Endothelial cell of umbilical vein (primary cell): ENCODE results near the gene ADPRH. TPM values are rescaled to one million over a fixed set of nuclear protein-coding genes. Genes with fewer than 3 reads are reported as not detected.

Source experiments
- BruUV-seq: library from RNA; stranded (reverse); fragments of 400-500 nt; replicated peaks from 2 replicates; lab custom pipeline; 2021; lab: Mats Ljungman, UMichigan
- CTCF ChIA-PET: fragments of 300-600, 350-600 bp; sonication (Branson Sonifier 250); formaldehyde crosslinking; loops from one replicate; lab custom pipeline; 2021; ENCODE audit warnings: antibody characterized with exemption, inconsistent platforms; lab: Charles Lee
- POLR2A ChIA-PET: fragments of 300-600, 350-600 bp; sonication (Branson Sonifier 250); formaldehyde crosslinking; loops from one replicate; lab custom pipeline; 2021; ENCODE audit warnings: antibody characterized with exemption, inconsistent platforms; lab: Charles Lee
- DNase-seq: peaks from one replicate; pipeline ENCODE4 v3.0.0-alpha.2; 2011; ENCODE audit warnings: low read depth, low spot score
- FAIRE-seq: peaks from 2 replicates; lab custom pipeline; 2011; peaks lifted over from hg19 to GRCh38; lab: Jason Lieb, UNC
- H2AFZ ChIP-seq: 2 replicates; pipeline ENCODE4 v1.6.0; 2012; ENCODE audit warnings: low read depth, low read length, control low read depth, inconsistent platforms
- H3K27ac ChIP-seq: 2 replicates; pipeline ENCODE4 v1.5.1; 2011; ENCODE audit warnings: low read depth, mild to moderate bottlenecking, control low read depth, low read length, moderate library complexity; ENCODE audit not compliant: insufficient read depth
- H3K27me3 ChIP-seq, 2 experiments: 2 replicates each; pipeline versions ENCODE4 v1.6.0 to v1.6.1; 2011; ENCODE audit warnings: low read length in 2 of 2, mixed read lengths in 1 of 2; ENCODE audit not compliant: control insufficient read depth in 2 of 2, insufficient read depth in 2 of 2
- H3K36me3 ChIP-seq, 2 experiments: 2 replicates in 1 of 2; 3 replicates in 1 of 2; pipeline ENCODE4 v1.5.1; 2011; ENCODE audit warnings: low read length in 2 of 2, mild to moderate bottlenecking in 1 of 2, moderate library complexity in 1 of 2; ENCODE audit not compliant: control insufficient read depth in 2 of 2, insufficient read depth in 2 of 2; ENCODE audit errors: extremely low read depth in 1 of 2
- H3K4me1 ChIP-seq: 3 replicates; pipeline ENCODE4 v1.5.1; 2011; ENCODE audit warnings: mild to moderate bottlenecking, low read length; ENCODE audit not compliant: control insufficient read depth, insufficient read depth; ENCODE audit errors: extremely low read depth
- H3K4me2 ChIP-seq: 2 replicates; pipeline ENCODE4 v1.6.1; 2011; ENCODE audit warnings: low read length, control low read depth, mixed read lengths; ENCODE audit not compliant: insufficient read depth
- H3K4me3 ChIP-seq, 3 experiments: fragments of 200-600 bp in 1 of 3; sonication (generic), shearing (Covaris generic) in 1 of 3; replicated peaks in 1 of 3; 2 replicates each; pipeline ENCODE4 v1.5.1; 2011 to 2016; ENCODE audit warnings: control low read depth in 3 of 3, low read length in 3 of 3, mild to moderate bottlenecking in 2 of 3, inconsistent platforms in 1 of 3, low read depth in 1 of 3, moderate library complexity in 1 of 3; ENCODE audit not compliant: insufficient read depth in 1 of 3
- H3K79me2 ChIP-seq: 2 replicates; pipeline ENCODE4 v1.6.0; 2012; ENCODE audit warnings: low read length, inconsistent platforms; ENCODE audit not compliant: control insufficient read depth, insufficient read depth
- H3K9ac ChIP-seq: replicated peaks from 2 replicates; pipeline ENCODE3; 2011; ENCODE audit warnings: low read length, control low read depth; ENCODE audit not compliant: insufficient read depth; ENCODE audit errors: extremely low read depth
- H3K9me1 ChIP-seq: replicated peaks from 3 replicates; pipeline ENCODE4 v1.6.0; 2011; ENCODE audit warnings: mild to moderate bottlenecking, low read length; ENCODE audit not compliant: control insufficient read depth, insufficient read depth; ENCODE audit errors: extremely low read depth
- H3K9me3 ChIP-seq: replicated peaks from 2 replicates; pipeline ENCODE4 v1.5.1; 2012; ENCODE audit warnings: low read length, inconsistent platforms; ENCODE audit not compliant: control insufficient read depth, insufficient read depth
- H4K20me1 ChIP-seq: replicated peaks from 2 replicates; pipeline ENCODE3; 2011; ENCODE audit warnings: mild to moderate bottlenecking, low read length; ENCODE audit not compliant: control insufficient read depth, insufficient read depth; ENCODE audit errors: extremely low read depth
- CTCF ChIP-seq, 2 donors: IDR thresholded peaks; 1 replicate in 1 of 2; 2 replicates in 1 of 2; pipeline ENCODE4 v1.5.1; 2011; ENCODE audit warnings: low read length in 2 of 2, mild to moderate bottlenecking in 2 of 2, moderate library complexity in 2 of 2, control low read depth in 1 of 2, inconsistent platforms in 1 of 2, low read depth in 1 of 2; ENCODE audit not compliant: insufficient read depth in 1 of 2; ENCODE audit errors: extremely low read depth in 1 of 2
- EZH2 ChIP-seq: IDR thresholded peaks from 2 replicates; pipeline ENCODE4 v1.6.1; 2012; ENCODE audit warnings: borderline replicate concordance, low read depth, mild to moderate bottlenecking, moderate library complexity, low read length, inconsistent platforms; ENCODE audit not compliant: severe bottlenecking
- FOS ChIP-seq: IDR thresholded peaks from 2 replicates; pipeline ENCODE4 v1.6.1; 2011; ENCODE audit warnings: mild to moderate bottlenecking, low read length, moderate library complexity, borderline replicate concordance; ENCODE audit not compliant: insufficient read depth
- GATA2 ChIP-seq: IDR thresholded peaks from 2 replicates; pipeline ENCODE4 v1.7.0; 2011; ENCODE audit warnings: low read depth, mild to moderate bottlenecking, moderate library complexity, mixed read lengths, low read length; ENCODE audit not compliant: insufficient read length, insufficient read depth
- JUN ChIP-seq: IDR thresholded peaks from 2 replicates; pipeline ENCODE4 v1.6.1; 2011; ENCODE audit warnings: borderline replicate concordance, low read depth; ENCODE audit not compliant: insufficient read length, insufficient read depth
- MAX ChIP-seq: IDR thresholded peaks from 2 replicates; pipeline ENCODE4 v1.6.1; 2011; ENCODE audit not compliant: insufficient read depth, insufficient read length
- MYC ChIP-seq: IDR thresholded peaks from one replicate; pipeline ENCODE4 v1.6.1; 2011; ENCODE audit warnings: mild to moderate bottlenecking, low read depth, low read length
- POLR2A ChIP-seq: IDR thresholded peaks from 2 replicates; pipeline ENCODE4 v1.6.1; 2012; ENCODE audit warnings: low read depth, mild to moderate bottlenecking, control low read depth, low read length
- POLR2AphosphoS5 ChIP-seq: IDR thresholded peaks from 2 replicates; pipeline ENCODE4 v1.6.1; 2012; ENCODE audit warnings: low read depth, mild to moderate bottlenecking, control low read depth, low read length, moderate library complexity; ENCODE audit not compliant: insufficient read depth
- dilution Hi-C: fragments of 300-500 bp; cut with MboI; formaldehyde crosslinking; loops from one replicate; pipeline ENCODE4 v1.15.0; 2019; ENCODE audit warnings: low sequenced_read_pairs; ENCODE audit not compliant: extremely low pct_ligation_motif_present
- intact Hi-C: fragments of 100-400 bp; cut with micrococcal nuclease; formaldehyde crosslinking; loops from one replicate; pipeline ENCODE4 v1.10.0; 2022
- polyA plus RNA-seq, 4 experiments: library from polyadenylated mRNA; depleted of rRNA in 3 of 4; stranded (reverse) in 3 of 4; unstranded in 1 of 4; fragments of >200 nt; gene quantifications; 2 replicates each; pipeline versions ENCODE4 v1.2.1 to v1.2.3, GENCODE V29; 2011 to 2012; ENCODE audit warnings: missing spikeins in 1 of 4
- total RNA-seq: library from RNA; stranded (reverse); gene quantifications from 2 replicates; pipeline ENCODE4 v1.2.3, GENCODE V29; 2021

Gene ADPRH
- total and polyA plus RNA-seq, 2 donors (not counting 3 experiments of a cell fraction or from before 2014, with no cell fraction given) = 3.5 to 8.0 TPM

GRCh38 chr3:119580067-119580760, 922 bp downstream of the ADPRH start:
- H3K79me2 ChIP-seq = no peaks in the 10 kb centered on the region
- no peaks in the 10 kb centered on the region for H3K9me1 ChIP-seq
- intact Hi-C loops = no loop called here
- dilution Hi-C loops = no loop called here
- DNase-seq (no peak), FAIRE-seq (no peak)
- ChIA-PET POLR2A (no interaction called here), CTCF (interaction anchor here (0.7 to 1.8 kb wide), 4 partner anchors 13 to 78 kb away, joined by 3 to 4 read pairs (median 3); no protein-coding TSS in a partner anchor)
- H3K4me1 ChIP-seq = peaks cover 9% of the 10 kb centered on the region
- H3K27me3 ChIP-seq = no peaks in the 10 kb centered on the region
- H3K36me3 ChIP-seq = no peaks in the 10 kb centered on the region
- no peaks in the 10 kb centered on the region for H4K20me1 ChIP-seq
- peak overlapping the region; percentile 98 for H2AFZ ChIP-seq
- peak overlapping the region; percentile 71 for H3K27ac ChIP-seq
- no peaks in the 10 kb centered on the region for H3K9me3 ChIP-seq
- BruUV-seq = TSS peak; percentile 64
- peak overlapping the region; percentile 65 to 86 (median 66) for H3K4me3 ChIP-seq
- no peak for TF ChIP-seq GATA2
- no peak for TF ChIP-seq POLR2AphosphoS5
- TF ChIP-seq JUN = no peak
- no peak for TF ChIP-seq MYC
- TF ChIP-seq FOS = no peak
- no peak for TF ChIP-seq CTCF (IDR thresholded peaks at IDR 0.05; ENCODE audit: extremely low read depth in 1 of 2, insufficient read depth in 1 of 2, low read depth in 1 of 2, low read length in 2 of 2)
- TF ChIP-seq MAX = no peak
- TF ChIP-seq EZH2 = no peak
- TF ChIP-seq POLR2A = no peak
- peak overlapping the region; percentile 85 for H3K9ac ChIP-seq
- peak overlapping the region; percentile 89 for H3K4me2 ChIP-seq
